GM21526 (cell line): ENCODE results near the gene SPATS1.
"Not testable (repeated sequence)": the region's sequence is repeated elsewhere in the genome, so short reads cannot be mapped to it uniquely, and the experiment has no call there.

Experiments used
- ATAC-seq: cut with Tn5 transposase; IDR thresholded peaks from one replicate; pipeline ENCODE4 v1.9.1; 2021; ENCODE audit warnings: moderate library complexity; ENCODE audit not compliant: unreplicated experiment, low FRiP score

Gene SPATS1

GRCh38 chr6:44310241-44310640 is 32.2 kb upstream of the SPATS1 start:
- no peak for ATAC-seq

DNA sequence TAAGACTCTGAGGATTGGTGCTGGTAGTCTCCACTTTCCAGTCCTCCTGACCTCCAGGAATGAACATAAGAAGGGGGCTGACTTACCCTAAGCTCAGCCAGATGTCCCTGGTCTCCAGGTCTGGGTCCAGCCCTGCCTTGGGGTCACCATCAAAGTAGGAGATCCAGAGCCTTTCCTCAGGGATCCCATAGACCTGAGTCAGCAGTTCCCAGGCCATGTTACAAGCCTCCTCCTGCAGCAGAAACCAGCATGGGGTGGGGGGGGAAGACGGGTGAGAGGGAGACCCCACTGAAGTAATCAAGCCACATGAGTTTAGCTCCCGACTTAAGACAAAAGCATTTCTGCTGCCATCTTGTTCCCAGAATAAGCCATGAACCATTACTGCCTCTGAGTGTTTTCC is 31.1 kb upstream of the SPATS1 start:
- no peak for ATAC-seq

GRCh38 chr6:44311767-44312166 is 30.7 kb upstream of the SPATS1 start:
- no peak for ATAC-seq

GRCh38 chr6:44312901-44313788 is 29.3 kb upstream of the SPATS1 start, which contains the start of gene AARS2:
TSS of gene AARS2 (minus strand) at chr6:44313347. CDS start at chr6:44313323, 24 bp downstream.
- ATAC-seq = peak; percentile 87

DNA sequence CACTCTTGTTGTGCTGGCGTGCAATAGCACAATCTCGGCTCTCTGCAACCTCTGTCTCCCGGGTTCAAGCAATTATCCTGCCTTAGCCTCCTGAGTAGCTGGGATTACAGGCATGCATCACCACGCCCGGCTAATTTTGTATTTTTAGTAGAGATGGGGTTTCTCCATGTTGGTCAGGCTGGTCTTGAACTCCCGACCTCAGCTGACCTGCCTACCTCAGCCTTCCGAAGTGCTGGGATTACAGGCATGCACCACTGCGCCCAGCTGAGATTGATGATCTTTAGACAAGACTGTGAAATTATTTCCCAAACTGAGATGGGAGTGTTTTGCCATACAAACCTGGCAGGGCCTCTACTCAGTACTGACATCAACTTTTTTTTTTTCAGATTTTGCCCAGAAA is 27.8 kb upstream of the SPATS1 start:
- ATAC-seq = not testable (repeated sequence)

- ATAC-seq = no peak
Observed at GRCh38 chr6:44315516-44315915, 26.9 kb upstream of the SPATS1 start.

- ATAC-seq = no peak
Observed at GRCh38 chr6:44315951-44316350, 26.5 kb upstream of the SPATS1 start.

- ATAC-seq = no peak
Observed at GRCh38 chr6:44316481-44316880, 26.0 kb upstream of the SPATS1 start.

GRCh38 chr6:44317136-44317631 is 25.3 kb upstream of the SPATS1 start:
- not testable (repeated sequence) for ATAC-seq

DNA sequence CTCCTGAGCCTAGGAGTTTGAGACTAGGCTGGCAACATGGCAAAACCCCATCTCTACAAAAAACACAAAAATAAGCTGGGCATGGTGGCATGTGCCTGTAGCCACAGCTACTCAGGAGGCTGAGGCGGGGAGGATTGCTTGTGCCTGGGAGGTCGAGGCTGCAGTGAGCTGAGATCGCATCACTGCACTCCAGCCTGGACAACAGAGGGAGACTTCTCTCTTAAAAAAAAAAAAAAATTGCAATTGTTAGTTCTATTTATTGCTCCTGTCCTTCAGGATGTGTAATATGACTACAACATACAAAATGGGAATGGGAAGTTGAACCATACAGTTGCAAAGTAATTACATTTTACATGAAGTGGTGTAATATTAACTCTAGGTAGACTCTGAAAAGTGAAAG is 21.2 kb upstream of the SPATS1 start:
- ATAC-seq = no peak

DNA sequence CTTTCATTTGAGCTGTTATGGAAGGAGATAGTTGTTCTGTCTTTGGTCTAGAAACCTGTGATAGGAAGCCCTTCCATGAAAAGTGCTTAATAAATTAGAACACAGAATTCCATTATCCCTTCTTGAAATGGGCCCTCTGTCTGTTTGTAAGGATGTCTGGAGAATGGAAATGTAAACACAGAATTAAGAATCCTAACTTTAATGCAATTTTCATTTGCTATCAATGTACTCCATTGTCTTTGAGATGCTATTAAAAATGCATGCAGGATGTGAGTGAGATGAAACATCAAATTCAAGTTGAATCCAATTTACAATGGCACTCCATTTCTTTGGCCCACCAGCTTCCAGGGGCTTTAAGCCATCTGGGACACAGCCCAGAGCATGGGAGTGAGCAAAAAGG is 15.4 kb upstream of the SPATS1 start:
- ATAC-seq = no peak

GRCh38 chr6:44327760-44328159 is 14.7 kb upstream of the SPATS1 start:
- ATAC-seq = no peak

GRCh38 chr6:44328203-44328602 is 14.2 kb upstream of the SPATS1 start:
- ATAC-seq = not testable (repeated sequence)

- ATAC-seq = no peak
Observed at GRCh38 chr6:44329858-44330257, 12.6 kb upstream of the SPATS1 start.

GRCh38 chr6:44332585-44332984 is 9.9 kb upstream of the SPATS1 start:
- no peak for ATAC-seq

DNA sequence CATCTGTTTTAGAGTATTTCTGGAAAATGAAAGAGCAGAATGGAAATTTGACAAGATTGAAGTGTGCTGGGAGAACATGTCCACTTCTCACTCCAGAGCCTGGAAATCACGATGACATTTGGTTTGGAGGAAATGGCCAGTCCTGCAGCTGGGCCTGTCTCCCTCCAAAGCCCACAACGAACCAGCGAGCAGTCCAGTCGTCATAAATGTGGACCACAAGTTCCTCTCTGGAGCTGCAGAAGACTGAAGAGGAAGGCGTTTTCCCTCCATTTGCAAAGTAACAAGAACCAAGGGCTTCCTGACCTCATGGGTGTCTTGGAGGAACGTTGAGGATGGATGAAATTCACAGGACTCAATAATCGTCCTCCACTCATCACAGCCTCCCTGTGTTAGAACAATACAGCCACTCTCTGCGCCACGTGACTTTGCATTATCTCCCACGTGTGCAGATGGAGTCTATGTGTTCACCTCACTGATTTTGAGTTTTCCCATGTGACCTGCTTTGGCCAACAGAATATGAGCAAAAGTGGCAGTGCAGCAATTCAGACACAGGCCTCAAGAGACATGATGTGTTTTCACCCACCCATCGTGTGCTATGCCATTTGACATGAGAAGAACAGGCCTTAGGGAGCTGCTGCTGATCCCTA is 9.1 kb upstream of the SPATS1 start:
- ATAC-seq = no peak

GRCh38 chr6:44333942-44334341 is 8.5 kb upstream of the SPATS1 start:
- ATAC-seq = no peak

DNA sequence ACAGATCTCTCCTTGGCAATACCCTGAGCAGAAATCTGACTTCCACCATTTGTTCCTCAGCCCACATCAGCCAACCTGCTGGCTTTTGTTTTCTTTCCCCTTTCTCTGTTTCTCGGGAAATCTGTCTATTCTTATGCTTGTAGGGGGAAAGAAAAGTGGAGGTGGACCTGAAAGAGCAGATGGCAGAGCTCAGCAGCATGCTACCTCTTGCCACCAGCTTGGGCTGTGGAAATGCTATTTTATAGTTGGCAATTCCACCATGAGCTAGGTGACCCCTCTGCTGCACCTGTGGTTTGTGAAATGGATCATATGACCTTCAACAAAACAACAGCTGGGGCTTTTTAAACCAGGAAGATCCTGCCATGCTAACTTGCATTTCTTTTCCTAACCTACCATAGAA is 6.8 kb upstream of the SPATS1 start:
- ATAC-seq = no peak

DNA sequence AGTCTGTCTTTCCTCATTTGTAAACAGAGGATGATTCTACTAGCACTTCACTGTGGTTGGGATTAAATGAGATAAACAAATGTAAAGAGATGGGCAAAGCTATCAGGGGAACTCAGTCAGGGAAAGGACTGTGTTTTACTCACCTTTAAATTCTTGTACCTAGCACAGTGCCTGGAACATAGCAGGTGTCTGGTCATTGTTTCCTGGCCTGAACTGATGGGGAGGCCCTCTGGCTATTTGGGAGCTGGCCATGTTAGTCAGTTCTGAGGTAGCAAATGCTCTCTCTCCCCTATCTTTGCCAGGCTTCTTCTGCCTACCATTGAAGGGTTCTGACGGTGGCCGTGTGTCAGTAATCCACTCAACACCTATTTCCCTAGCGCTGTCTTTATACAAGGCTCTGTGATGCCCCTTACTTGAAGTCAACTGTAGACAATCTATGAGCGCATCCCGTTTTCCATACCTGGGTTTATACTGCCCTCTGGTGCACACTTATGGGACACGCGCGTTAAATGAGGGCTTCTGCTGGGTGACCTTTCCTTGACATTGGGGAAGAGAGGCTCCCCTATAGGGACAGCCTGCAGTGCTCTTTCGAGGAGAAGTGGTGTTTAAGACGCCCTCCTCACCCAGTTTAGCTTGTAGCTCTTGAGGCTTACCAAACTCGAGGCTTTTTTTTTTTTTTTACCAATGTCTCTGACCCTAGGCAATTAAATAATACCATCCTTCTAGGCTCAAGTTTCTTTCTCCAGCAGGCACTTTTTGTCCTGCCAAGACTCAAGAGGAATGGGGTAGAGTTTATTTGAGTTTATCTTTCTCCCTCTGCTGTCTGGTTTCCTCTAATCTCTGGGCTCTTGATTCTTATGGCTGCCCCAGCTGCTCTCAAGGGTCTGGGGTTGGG is 4.0 kb upstream of the SPATS1 start:
- ATAC-seq = no peak

DNA sequence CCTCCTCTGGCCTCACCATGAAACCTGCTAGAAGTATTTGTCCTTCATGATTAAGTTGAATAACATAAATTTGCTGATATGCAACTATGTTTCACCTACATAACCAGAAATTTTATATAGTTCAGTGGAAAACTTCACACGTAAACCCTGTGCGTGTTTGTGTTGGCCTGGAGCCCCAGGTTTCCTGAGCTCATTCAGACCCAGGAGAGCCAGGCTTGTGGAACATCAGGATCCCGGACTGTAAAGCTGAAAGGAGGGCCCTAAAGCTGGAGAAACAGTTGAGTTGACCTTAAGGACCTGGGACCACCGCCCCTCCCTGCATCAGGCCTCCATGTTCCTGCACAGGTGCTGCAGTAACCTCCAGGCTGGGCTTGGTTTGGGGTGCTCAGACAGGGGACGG is 3.1 kb upstream of the SPATS1 start:
- ATAC-seq = no peak
